GM23248 (cell line): ENCODE results near the gene OPRD1. TPM values are rescaled to one million over a fixed set of nuclear protein-coding genes. Genes with fewer than 3 reads are reported as not detected.

Experiments
- DNase-seq: peaks from one replicate; pipeline ENCODE4 v3.0.0-alpha.2; 2015
- H2AFZ ChIP-seq: fragments of 200-600 bp; sonication (generic); 2 replicates; pipeline ENCODE4 v1.6.1; 2016; ENCODE audit warnings: antibody characterized with exemption
- H3F3A ChIP-seq: fragments of 200-600 bp; sonication (generic); 2 replicates; pipeline ENCODE4 v1.6.1; 2016; ENCODE audit warnings: mild to moderate bottlenecking, antibody characterized with exemption, mixed run types; ENCODE audit not compliant: insufficient read depth
- H3K27ac ChIP-seq: fragments of 200-600 bp; sonication (generic); 2 replicates; pipeline ENCODE4 v1.5.1; 2016; ENCODE audit warnings: mild to moderate bottlenecking
- H3K27me3 ChIP-seq: fragments of 200-600 bp; sonication (generic); replicated peaks from 2 replicates; pipeline ENCODE4 v1.6.1; 2016; ENCODE audit warnings: mild to moderate bottlenecking; ENCODE audit not compliant: insufficient read depth
- H3K36me3 ChIP-seq: fragments of 200-600 bp; sonication (generic); 2 replicates; pipeline ENCODE4 v1.6.1; 2016; ENCODE audit warnings: low read depth, mild to moderate bottlenecking
- H3K4me1 ChIP-seq: fragments of 200-600 bp; sonication (generic); 2 replicates; pipeline ENCODE4 v1.6.1; 2016; ENCODE audit warnings: mild to moderate bottlenecking; ENCODE audit not compliant: insufficient read depth
- H3K4me2 ChIP-seq: fragments of 200-600 bp; sonication (generic); one replicate; pipeline ENCODE4 v1.6.1; 2016; ENCODE audit warnings: mild to moderate bottlenecking; ENCODE audit not compliant: unreplicated experiment
- H3K4me3 ChIP-seq: fragments of 200-600 bp; sonication (generic); 2 replicates; pipeline ENCODE4 v1.5.1; 2016; ENCODE audit warnings: mild to moderate bottlenecking
- H3K79me2 ChIP-seq: fragments of 200-600 bp; sonication (generic); 2 replicates; pipeline ENCODE4 v1.6.1; 2016; ENCODE audit warnings: mild to moderate bottlenecking; ENCODE audit not compliant: insufficient read depth
- H3K9ac ChIP-seq: fragments of 200-600 bp; sonication (generic); 2 replicates; pipeline ENCODE4 v1.6.1; 2016; ENCODE audit warnings: mild to moderate bottlenecking
- H3K9me2 ChIP-seq: fragments of 200-600 bp; sonication (generic); 2 replicates; pipeline ENCODE4 v1.6.1; 2016; ENCODE audit warnings: mixed run types, mild to moderate bottlenecking, moderate library complexity; ENCODE audit not compliant: insufficient read depth
- H3K9me3 ChIP-seq: fragments of 200-600 bp; sonication (generic); one replicate; pipeline ENCODE4 v1.6.1; 2017; ENCODE audit warnings: low read depth
- H4K20me1 ChIP-seq: fragments of 200-600 bp; sonication (generic); 2 replicates; pipeline ENCODE4 v1.6.0; 2016; ENCODE audit not compliant: insufficient read depth
- EZH2 ChIP-seq: fragments of 200-600 bp; sonication (generic); IDR thresholded peaks from 2 replicates; pipeline ENCODE4 v1.6.1; 2018; ENCODE audit warnings: antibody characterized with exemption, mild to moderate bottlenecking; ENCODE audit not compliant: insufficient read depth, poor library complexity, severe bottlenecking
- EZH2phosphoT487 ChIP-seq: fragments of 200-600 bp; sonication (generic); IDR thresholded peaks from 2 replicates; pipeline ENCODE4 v1.6.1; 2018; ENCODE audit warnings: antibody characterized with exemption, moderate library complexity, mild to moderate bottlenecking, low read depth; ENCODE audit not compliant: insufficient read depth
- WGBS, 2 experiments: methylation state at CpG; one replicate each; pipeline ENCODE4 v1.1.6; 2015 to 2017; ENCODE audit warnings: low lambda C conversion rate in 2 of 2, low coverage in 1 of 2; ENCODE audit errors: missing lambda C conversion rate in 2 of 2; 5-methylcytosine and 5-hydroxymethylcytosine counted together
- in situ Hi-C: fragments of 300-500 bp; cut with MboI; formaldehyde crosslinking; loops from 2 replicates; pipeline ENCODE4 v1.15.0; 2020
- polyA plus RNA-seq: library from polyadenylated mRNA; unstranded; fragments of >200 nt; fragmentation: Nextera tagmentation; extraction: Ambion mirVana; gene quantifications from 2 replicates; pipeline ENCODE4 v1.2.1, GENCODE V29; 2016
- total RNA-seq: library from RNA; depleted of rRNA; stranded (reverse); fragments of >200 nt; shearing (Covaris generic); gene quantifications from 2 replicates; pipeline ENCODE4 v1.2.3, GENCODE V29; 2014

OPRD1 gene
- total and polyA plus RNA-seq, 2 experiments from 2014 or later = not detected

- Histone ChIP-seq H3K4me3 (no peak overlapping the region), H3K79me2 (no peaks in the 10 kb centered on the region), H3K36me3 (no peaks in the 10 kb centered on the region), H4K20me1 (no peaks in the 10 kb centered on the region), H3K9ac (no peak overlapping the region), H3K9me3 (no peaks in the 10 kb centered on the region), H3K4me2 (no peak overlapping the region), H3K27ac (no peak overlapping the region), H2AFZ (no peak overlapping the region), H3K4me1 (no peaks in the 10 kb centered on the region), H3F3A (no peaks in the 10 kb centered on the region), H3K9me2 (no peaks in the 10 kb centered on the region), H3K27me3 (no peaks in the 10 kb centered on the region)
- no peak for TF ChIP-seq EZH2phosphoT487
- no peak for TF ChIP-seq EZH2
- WGBS, 2 experiments = 14 to 15% methylated on average over 18 of the region's 18 CpGs
- in situ Hi-C loops = loop anchor here (5.0 kb wide), 1 partner anchor 90 kb away; no protein-coding TSS in a partner anchor
- peak; percentile 80 for DNase-seq
Observed at GRCh38 chr1:28877132-28877781, 65.3 kb downstream of the OPRD1 start.

GRCh38 chr1:28878796-28879195, 66.8 kb downstream of the OPRD1 start:
- no peaks in the 10 kb centered on the region for H3K36me3 ChIP-seq
- H3K27ac ChIP-seq = no peak overlapping the region
- no peaks in the 10 kb centered on the region for H3K9me2 ChIP-seq
- H4K20me1 ChIP-seq = no peaks in the 10 kb centered on the region
- no peaks in the 10 kb centered on the region for H3K4me1 ChIP-seq
- no peak for DNase-seq
- no peaks in the 10 kb centered on the region for H3K79me2 ChIP-seq
- H3F3A ChIP-seq = no peaks in the 10 kb centered on the region
- H3K9ac ChIP-seq = no peak overlapping the region
- no peaks in the 10 kb centered on the region for H3K9me3 ChIP-seq
- in situ Hi-C loops = loop anchor here (5.0 kb wide), 1 partner anchor 91 kb away; no protein-coding TSS in a partner anchor
- H3K4me3 ChIP-seq = no peak overlapping the region
- no peak overlapping the region for H2AFZ ChIP-seq
- WGBS, 2 experiments = 69 to 85% methylated on average over 4 of the region's 4 CpGs
- TF ChIP-seq EZH2 (no peak), EZH2phosphoT487 (no peak)
- H3K27me3 ChIP-seq = no peaks in the 10 kb centered on the region
- no peak overlapping the region for H3K4me2 ChIP-seq

GRCh38 chr1:28882009-28882628, 70.1 kb downstream of the OPRD1 start:
- 36 to 38% methylated on average over 13 of the region's 13 CpGs for WGBS, 2 experiments
- Histone ChIP-seq H2AFZ (peak overlapping the region; percentile 80), H3K4me1 (peaks cover 5% of the 10 kb centered on the region; the same call in 1 of the 2 replicates), H3F3A (peaks cover 9% of the 10 kb centered on the region), H3K27ac (no peak overlapping the region), H3K9me3 (no peaks in the 10 kb centered on the region), H3K27me3 (no peaks in the 10 kb centered on the region), H3K4me2 (no peak overlapping the region), H3K9ac (no peak overlapping the region), H3K9me2 (no peaks in the 10 kb centered on the region), H4K20me1 (no peaks in the 10 kb centered on the region), H3K4me3 (no peak overlapping the region), H3K79me2 (no peaks in the 10 kb centered on the region), H3K36me3 (no peaks in the 10 kb centered on the region)
- TF ChIP-seq EZH2phosphoT487 (no peak), EZH2 (no peak)
- in situ Hi-C loops = loop anchor here (10.0 kb wide), 1 partner anchor 313 kb away; no protein-coding TSS in a partner anchor
- DNase-seq = peak; percentile 88

- no peaks in the 10 kb centered on the region for H3K27me3 ChIP-seq
- no peaks in the 10 kb centered on the region for H4K20me1 ChIP-seq
- no peak overlapping the region for H2AFZ ChIP-seq
- no peaks in the 10 kb centered on the region for H3K9me2 ChIP-seq
- 90 to 100% methylated on average over 1 of the region's 1 CpG for WGBS, 2 experiments
- no peaks in the 10 kb centered on the region for H3K9me3 ChIP-seq
- H3K9ac ChIP-seq = no peak overlapping the region
- peaks cover 9% of the 10 kb centered on the region for H3F3A ChIP-seq
- no peak overlapping the region for H3K4me2 ChIP-seq
- no peak for DNase-seq
- H3K4me3 ChIP-seq = no peak overlapping the region
- no peak overlapping the region for H3K27ac ChIP-seq
- in situ Hi-C loops = loop anchor here (10.0 kb wide), 1 partner anchor 312 kb away; no protein-coding TSS in a partner anchor
- TF ChIP-seq EZH2 (no peak), EZH2phosphoT487 (no peak)
- peaks cover 5% of the 10 kb centered on the region; the same call in 1 of the 2 replicates for H3K4me1 ChIP-seq
- no peaks in the 10 kb centered on the region for H3K79me2 ChIP-seq
- H3K36me3 ChIP-seq = no peaks in the 10 kb centered on the region
Observed at GRCh38 chr1:28883242-28883616, 71.3 kb downstream of the OPRD1 start.
